OCI-M2 (cell line): ENCODE data around the gene CREB3.

Experiments used
- DNase-seq: peaks from one replicate; lab custom pipeline; 2025; ENCODE audit not compliant: unreplicated experiment; lab: John Stamatoyannopoulos, UW

Gene CREB3, protein sequence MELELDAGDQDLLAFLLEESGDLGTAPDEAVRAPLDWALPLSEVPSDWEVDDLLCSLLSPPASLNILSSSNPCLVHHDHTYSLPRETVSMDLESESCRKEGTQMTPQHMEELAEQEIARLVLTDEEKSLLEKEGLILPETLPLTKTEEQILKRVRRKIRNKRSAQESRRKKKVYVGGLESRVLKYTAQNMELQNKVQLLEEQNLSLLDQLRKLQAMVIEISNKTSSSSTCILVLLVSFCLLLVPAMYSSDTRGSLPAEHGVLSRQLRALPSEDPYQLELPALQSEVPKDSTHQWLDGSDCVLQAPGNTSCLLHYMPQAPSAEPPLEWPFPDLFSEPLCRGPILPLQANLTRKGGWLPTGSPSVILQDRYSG

DNA sequence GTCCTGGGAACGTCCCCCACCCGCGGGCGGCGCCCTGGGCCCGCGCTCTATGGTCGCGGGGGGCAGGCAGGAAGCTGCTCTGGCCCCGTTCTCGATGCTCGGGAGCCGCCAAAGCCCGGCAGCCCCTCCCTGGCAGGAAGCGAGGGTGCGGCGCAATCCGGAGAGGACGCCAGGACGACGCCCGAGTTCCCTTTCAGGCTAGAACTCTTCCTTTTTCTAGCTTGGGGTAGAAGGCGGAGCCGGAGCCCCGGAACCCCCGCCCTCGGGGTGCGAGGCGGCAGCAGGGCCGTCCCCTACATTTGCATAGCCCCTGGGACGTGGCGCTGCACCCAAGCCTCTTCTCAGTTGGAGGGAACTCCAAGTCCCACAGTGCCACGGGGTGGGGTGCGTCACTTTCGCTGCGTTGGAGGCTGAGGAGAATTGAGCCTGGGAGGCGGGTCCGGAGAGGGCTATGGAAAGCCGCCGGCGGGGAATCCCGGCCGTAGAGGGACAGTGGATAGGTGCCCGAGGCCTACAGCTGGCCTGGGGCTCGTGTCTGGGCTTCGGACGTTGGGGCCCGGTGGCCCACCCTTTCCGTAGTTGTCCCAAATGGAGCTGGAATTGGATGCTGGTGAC, at the start of gene CREB3, which contains the start of gene TLN1:
Gene CREB3, plus strand, starts transcription at position 482 of the 615 bp plus-strand sequence. Its CDS starts 107 bp downstream, at position 589.
Gene TLN1, minus strand, starts transcription at position 11 of the 615 bp plus-strand sequence. CDS start 6,501 bp downstream, outside the sequence.
- DNase-seq: peak; percentile 75

DNA sequence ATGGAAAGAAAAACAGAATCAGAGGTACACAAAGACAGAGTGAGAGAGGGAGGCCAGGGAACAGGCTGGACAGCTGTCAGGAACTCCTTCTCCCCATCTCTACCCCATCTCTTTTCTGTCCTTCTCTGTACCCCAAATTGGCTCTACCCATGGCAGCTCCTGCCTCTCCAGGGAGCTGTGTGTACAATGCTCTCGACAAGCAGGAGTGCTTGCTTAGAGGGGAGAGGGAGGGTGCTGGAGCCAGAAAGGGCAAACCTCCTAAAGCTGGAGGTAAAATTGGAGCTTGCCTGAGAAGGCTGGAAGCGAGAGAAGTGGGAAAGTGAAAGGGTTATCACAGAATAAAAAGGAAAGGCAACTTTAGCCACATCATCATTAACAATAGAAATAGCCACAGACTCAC, 49.1 kb upstream of the CREB3 start:
- DNase-seq: no peak

DNA sequence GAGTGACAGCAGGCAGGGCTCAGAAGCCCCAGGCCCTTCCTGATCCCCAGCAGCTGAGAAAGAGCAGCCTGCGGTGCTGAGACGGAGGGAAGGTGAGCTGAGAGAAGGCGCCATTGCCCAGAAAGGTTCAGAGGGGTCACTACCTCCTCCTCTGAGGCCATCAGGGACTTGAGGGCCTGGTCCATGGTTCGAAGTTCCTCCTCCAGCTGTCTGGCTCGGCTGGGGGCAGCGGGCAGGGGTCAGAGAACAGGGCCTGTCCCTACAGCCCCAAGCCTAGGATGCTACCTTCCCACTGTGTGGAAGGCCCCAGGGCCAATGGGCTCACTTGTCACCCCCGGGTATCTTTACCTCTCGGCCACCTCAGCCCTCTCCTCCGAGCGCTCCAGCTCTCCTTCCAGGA, 47.5 kb upstream of the CREB3 start:
- no peak for DNase-seq

- no peak for DNase-seq
Measured at GRCh38 chr9:35685506-35685905, 47.0 kb upstream of the CREB3 start.

DNA sequence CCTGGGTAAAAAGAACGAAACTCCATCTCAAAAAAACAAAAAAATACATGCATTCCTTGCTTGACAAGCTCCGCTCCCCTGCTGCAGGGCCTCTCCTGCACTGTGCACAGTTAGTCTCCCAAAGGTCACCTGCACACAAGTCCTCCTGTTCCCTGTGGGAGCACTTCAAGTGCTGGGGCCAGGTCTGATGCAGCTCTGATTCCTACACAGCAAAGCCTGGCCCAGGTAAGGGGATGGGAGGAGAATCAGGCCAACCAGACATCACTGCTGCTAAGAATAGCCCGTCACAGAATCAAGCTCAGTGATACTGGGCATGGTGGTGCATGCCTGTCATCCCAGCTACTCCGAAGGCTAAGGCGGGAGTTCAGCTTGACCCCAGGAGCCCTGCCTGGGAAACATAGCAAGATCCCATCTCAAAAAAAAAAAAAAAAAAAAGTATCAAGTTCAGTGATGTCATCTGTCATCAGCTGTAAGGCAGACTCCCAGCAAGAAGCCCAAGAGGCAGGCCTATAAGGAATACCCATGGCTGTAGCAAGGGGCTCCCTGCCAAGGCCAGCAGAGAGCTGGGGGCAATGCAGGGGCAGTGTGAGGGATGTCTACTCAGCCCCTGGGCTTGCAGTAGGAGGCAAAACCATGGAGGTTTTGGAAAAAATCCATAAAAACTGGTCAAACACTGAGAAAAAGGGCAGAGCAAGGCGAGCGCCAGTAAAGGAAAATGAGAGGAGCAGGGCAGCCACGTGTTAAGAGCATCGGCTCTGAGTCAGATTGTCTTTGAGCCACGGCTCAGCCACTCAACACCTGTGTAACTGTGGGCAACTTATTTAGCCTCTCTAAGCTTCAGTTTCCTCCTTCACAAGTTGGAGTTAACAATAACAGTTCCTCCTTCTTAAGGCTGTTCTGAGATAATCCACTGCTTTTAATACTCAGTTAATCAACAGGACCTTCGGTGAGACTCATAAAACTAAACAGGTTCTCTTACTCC, 46.0 kb upstream of the CREB3 start:
- no peak for DNase-seq

DNA sequence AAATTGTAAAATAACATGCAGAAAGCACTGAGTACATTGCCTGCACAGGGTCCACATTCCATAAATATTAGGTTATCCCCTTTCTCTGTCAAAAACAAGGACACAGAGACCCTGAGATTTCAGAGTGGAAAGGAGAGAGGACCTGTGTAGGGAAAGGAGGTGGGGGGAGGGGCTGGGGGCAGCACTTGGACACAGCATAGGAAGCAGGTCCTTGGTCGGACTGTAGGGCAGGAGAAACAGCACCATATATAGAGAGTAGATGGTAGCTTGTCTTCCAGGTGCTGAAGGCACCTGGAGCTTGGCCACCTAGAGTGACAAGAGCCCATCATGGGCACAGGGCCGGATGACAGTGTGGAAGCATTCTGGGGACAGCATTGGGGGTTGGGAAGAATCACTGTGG, 45.2 kb upstream of the CREB3 start:
- DNase-seq: no peak

GRCh38 chr9:35687972-35688557, 44.4 kb upstream of the CREB3 start:
- DNase-seq: no peak

- no peak for DNase-seq
Measured at GRCh38 chr9:35688558-35689541, 43.6 kb upstream of the CREB3 start.

GRCh38 chr9:35689542-35690293, 42.7 kb upstream of the CREB3 start, which contains the start of gene TPM2:
TSS of gene TPM2 (minus strand) at chr9:35689925. CDS start at chr9:35689817, 108 bp downstream.
- no peak for DNase-seq

- no peak for DNase-seq
Measured at GRCh38 chr9:35690294-35690613, 42.2 kb upstream of the CREB3 start.

DNA sequence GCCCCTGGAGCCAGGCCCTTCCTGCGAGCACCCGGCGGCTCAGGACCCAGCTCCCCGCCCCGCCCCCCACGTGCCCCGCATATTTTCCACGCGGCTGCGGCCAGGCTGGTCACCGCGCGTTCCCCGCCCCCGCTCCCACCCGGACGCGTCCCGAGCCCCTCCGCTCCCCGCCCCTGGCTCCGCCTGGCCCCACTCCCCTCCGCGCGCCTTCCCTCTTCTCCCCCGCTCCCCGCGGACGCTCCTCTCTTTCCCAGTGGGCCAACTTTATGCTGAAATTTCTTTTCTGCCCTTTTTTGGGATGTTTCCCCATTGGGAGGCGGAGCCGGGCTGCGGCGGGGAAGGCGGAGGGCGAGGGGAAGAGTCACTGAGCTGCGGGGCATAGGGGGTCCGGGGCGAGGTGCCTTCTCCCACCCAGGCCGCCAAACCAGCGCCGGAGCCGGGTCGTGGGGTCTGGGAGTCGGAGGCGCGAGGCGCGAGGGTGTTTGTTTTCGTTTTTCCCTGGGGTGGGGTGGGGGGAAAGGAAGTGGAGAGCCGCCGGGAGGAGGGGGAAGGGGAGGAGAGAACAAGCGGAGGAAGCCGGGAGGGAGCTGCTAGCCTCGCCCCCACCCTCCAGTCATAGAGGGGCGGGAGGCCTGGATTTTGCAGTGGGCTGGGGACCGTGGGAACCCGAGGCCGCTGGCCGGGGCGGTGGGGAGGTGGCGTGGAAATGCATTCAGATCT, 41.7 kb upstream of the CREB3 start:
- DNase-seq: no peak

DNA sequence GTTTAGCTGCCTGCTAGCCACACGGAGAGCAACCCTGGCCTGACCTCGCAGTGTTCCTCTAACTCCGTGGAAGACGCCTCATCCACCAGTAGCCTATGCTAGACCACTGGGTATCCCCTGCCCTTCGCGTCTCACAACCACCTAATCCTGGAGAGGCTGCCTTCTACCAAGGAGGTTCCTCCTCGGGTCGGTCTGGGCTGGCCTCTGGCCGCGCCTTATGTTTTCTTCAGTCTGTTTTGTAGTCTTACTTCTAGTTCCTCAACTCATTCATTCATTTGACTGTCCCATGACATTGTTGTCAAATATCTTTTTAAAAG, 41.2 kb upstream of the CREB3 start:
- DNase-seq: peak; percentile 64

DNA sequence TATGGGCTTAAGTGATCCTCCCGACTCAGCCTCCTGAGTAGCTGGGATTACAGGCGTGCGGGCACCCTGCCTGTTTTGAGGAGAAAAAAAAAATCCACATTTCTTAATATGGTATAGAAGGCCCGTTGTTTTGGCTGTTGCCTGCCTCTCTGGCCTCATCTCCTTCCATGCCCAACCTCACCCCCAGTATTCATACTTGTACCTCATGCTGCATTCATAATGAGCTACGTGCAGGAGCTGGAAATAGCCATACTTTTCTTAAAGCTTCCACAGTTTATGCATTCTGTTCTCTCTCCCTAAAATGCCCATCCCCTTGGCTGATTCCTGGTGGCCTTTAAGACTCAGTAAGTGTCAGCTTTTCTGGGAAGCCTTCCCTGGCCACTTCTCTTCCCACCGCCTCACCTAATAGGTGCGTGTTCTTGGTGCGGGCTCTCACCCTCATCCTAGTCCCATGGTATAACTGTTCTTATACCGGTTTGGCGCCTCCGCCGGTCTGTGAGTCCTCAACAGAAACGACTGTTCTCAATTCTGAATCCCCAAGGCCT, 40.6 kb upstream of the CREB3 start:
- no peak for DNase-seq

- DNase-seq: no peak
Measured at GRCh38 chr9:35695943-35696401, 36.5 kb upstream of the CREB3 start.

GRCh38 chr9:35696520-35697215, 35.8 kb upstream of the CREB3 start:
- peak; percentile 3 for DNase-seq

DNA sequence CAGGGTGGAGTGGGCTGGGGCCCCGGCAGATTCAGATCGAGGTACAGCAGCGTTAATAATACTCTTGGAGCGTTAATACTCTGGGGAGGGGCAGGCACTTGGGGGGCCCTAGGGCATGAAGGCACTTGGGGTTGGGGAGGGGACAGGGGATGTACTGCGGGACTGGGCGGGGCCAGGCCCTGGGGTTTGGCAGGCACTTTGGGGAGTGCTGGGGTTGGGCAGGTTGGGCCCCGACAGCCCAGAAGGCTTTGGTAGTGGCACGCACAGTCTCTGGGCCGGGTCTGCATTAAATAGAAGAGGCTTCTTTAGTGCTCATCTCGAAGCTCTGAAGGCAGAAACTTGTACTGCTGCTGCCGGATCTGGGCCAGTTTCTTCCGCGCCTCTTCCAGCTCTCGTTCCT, 35.0 kb upstream of the CREB3 start:
- no peak for DNase-seq

DNA sequence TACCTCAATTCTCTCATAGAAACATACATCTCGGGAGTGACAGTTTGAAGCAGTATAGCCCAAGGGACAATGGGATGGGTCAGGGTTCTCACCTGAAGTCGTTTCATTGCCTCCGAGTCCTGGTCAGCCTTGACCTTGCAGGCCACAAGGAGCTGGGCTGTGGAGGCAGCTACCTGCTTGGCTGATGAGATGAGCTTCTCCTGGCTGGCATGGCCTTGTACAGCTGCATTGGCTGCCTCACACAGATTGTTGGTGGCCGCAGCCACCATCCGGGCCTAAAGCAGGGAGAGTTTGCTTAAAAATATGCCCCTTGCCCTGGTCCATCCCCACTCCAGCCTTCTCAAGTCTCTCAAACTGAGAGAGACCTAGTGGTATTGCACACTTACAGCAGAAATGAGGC, 34.2 kb upstream of the CREB3 start:
- no peak for DNase-seq

- no peak for DNase-seq
Measured at GRCh38 chr9:35700031-35700430, 32.4 kb upstream of the CREB3 start.
